Measurements from ENCODE around the gene NCOA5.

The NCOA5 gene

DNA sequence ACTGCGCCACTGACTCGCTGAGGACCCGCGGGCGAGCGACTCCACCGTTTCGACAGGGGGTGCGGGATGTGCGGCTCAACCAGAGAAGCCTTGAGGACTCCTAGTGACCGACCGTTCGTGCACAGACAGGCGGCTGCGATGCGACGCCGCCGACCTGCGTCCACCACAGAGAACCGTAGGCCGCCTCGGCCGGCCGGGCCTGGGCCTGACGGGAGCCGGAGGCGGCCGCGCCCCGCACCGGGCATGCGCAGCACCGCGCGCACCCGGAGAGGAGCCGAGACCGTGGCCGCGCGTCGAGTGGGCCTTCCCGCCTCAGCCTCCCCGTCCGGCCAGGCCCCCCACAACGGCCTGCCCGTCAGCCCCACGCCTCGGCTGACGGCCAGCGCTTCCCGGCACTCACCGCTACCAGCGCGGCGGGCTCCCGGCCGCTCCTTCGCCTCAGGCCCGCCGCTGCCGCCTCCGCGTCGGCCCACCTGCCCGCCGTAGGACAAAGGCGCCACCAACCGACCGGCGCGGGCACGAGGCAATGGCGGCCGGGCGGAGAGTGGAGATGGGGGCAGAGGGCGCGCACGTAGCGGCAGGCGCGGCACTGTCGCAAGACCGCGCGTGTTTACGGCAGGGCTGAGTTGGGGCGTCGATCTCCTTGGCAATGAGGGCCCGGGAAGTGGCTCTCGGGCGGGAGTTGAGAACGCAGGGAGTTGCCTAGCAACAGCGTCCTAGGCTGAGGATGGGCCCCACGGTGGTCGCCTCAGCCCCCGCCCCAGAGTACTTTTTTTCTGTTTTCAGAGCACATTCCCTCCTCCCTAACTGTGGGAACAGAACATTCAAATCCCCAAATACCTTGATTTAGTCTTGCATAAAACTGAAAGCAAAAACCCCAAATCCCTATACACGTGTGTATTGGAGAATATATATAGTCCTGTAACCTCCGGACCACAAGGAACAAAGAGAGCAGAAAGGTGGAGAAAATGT lies at the start of gene NCOA5:
Gene NCOA5 (minus strand): TSS at position 546 of the 972 bp plus-strand sequence. CDS start 10,538 bp downstream, outside the sequence.
- peak; percentile 95 for DNase-seq

DNA sequence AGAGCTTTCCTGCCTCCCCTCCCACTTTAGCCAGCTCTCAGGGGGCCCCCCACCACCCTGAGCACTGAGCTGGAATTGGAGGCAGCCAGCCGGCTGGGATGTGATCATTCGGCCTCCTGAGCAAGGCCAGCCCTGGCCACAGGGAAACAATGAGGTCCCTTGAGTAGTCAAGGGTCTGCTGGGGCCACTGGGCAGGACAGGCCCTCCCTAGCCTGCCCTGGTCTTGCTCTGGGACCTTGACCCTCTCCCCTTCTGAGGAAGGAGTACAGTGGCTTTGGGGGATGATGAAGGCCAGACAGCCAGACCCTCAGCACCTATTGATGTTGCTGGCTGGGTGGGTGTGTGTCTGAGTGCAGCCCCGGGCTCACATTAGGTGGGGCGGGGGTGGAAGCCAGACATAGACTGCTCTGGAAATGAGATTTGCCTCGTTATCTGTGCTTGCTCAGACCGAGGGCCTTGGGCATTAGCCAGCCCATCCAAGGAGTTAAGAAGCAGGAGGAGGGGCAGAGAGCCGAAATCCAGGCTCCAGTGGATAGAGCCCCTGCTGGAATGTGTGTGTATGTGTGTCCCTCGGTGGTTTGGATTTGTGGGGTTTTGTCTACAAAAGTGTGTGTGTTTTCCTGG lies 49.6 kb upstream of the NCOA5 start:
- no peak for DNase-seq

DNA sequence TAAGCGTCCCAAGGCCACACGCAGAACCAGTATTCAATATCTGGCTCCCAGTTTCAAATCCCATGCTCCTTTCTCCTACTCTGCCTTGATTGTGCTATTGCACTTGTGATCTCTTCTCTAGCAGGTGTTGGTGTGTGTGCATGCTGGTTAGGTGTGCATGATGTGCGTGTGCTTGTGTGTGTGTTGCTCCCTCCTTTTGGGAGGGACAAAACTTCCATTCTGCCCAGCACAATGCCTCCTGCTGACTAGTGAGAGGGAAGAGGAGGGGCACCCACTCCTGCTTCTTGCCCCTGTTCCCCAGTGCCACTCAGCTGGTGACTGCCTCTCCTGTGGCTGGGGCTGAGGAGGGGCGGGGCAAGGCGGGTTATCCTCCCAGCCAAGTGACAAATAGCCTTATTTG lies 48.1 kb upstream of the NCOA5 start:
- no peak for DNase-seq

DNA sequence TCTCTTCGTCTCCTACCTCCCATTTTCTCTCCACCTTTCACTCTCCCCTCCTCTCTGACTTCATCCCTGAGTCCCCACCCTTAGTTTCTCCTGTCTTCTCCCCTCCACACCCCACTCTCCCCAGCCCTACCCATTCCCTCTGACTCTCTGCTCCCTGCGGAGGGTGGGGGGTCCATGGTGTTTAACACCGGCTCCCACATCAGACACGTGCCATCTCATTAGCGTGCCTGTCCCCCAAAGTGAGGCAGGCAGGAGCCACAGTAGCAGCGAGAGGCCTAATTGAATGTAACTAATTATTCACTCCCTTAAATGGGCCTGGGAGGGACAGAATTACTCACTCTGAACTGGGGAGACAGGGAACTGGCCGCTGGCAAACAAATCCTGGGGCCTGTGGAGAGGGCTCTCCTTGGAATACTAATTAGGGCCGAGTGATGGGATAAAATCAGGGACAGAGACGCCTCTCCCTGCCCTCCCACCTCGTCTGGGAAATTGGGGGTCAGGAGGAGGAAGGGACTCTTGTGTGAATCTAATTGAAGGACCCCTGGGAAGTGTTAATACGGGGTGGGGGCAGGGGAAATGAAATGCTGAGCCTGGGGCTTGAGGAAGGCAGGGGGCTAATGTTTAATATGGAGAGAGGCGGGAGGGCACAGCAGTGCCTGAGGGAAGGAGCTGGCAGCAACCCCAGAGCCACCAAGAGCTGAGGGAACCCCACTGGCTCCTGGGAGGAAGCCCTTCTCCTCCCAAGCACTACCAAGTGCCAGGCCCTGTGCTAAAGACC lies 46.3 kb upstream of the NCOA5 start:
- no peak for DNase-seq

DNA sequence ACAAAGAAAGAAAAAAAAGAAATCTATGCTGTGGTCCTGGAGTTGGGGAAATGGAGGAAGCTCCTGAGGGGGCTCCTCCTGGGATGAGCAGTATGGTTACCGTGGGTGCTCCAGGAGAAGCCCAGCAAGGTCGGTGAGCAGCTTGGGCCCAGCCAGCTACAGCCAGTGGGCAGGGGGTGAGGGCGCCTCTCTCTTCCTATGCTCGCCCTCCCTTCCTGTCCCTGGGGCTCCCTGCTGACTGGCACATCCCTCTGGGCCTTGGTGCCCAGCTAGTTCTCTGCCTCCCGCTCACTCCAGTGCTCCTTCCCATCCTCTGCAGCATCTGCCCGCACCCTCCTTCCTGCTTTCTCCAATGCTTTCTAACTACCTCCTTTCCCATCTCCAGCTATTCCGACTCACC lies 45.0 kb upstream of the NCOA5 start:
- DNase-seq: no peak

DNA sequence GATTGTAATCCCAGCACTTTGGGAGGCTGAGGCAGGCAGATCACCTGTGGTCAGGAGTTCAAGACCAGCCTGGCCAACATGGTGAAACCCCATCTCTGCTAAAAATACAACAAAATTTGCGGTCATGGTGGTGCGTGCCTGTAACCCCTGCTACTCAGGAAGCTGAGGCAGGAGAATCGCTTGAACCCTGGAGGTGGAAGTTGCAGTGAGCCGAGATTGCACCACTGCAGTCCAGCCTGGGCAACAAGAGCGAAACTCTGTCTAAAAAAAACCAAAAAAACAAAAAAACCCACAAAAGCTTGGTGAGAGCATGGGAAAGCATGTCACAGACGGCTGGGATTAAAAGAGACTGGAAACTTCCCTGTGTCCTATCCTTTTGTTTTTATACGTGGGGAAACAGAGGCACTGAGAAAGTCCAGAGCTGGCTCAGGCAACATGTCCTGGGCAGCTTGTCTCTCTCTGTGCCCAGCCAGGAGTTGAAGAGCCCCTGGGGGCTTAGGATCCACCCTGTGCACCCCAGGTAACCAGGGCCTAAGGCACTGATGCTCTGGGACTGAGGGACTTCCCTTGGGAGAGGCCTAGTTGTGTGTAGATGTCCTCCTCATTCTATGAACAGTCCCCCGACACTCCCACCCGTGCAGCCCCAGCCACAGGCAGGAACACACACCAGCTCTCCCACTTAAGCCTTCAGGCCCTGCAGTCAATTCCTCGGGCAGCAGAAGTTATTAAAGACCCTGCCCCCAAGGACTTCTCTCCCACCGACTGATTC lies 44.3 kb upstream of the NCOA5 start:
- no peak for DNase-seq

DNA sequence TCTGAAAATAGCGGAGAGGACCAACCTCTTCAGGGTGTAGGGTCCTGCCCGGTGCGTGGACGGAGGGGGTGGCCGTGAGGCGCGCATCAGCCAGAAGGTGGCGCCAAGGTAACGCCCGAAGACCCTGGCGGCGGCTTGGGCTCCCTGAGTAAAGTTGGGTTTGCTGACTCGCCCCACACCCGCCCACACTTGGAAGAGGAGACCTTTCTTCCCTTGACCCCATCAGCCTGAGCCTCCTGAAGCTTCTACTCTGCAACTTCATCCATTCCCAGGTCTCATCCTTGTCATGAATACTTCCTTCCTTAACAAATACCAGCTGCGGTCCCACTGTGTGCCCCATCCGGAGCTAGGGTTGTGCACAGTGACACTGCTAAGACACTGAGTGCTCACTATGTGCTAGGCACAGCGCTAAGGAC lies 43.0 kb upstream of the NCOA5 start:
- DNase-seq: peak; percentile 64

DNA sequence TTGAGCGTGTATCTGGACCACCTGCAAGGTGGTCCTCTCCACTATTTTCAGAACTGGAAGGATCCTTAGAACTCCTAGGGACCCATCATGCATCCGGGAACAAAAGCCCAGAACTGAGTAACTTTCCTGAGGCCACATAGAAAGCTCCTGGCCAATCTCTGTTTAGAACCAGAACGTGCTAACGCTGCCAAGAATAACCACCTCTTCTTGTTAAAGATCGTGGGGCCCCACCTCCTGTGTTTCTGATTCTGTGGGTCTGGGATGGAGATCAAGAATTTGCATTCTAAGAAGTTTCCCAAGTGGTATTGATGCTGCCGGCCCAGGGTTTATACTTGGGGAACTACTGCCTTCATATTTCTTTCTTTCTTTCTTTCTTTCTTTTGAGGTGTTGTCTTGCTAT lies 41.6 kb upstream of the NCOA5 start:
- no peak for DNase-seq

DNA sequence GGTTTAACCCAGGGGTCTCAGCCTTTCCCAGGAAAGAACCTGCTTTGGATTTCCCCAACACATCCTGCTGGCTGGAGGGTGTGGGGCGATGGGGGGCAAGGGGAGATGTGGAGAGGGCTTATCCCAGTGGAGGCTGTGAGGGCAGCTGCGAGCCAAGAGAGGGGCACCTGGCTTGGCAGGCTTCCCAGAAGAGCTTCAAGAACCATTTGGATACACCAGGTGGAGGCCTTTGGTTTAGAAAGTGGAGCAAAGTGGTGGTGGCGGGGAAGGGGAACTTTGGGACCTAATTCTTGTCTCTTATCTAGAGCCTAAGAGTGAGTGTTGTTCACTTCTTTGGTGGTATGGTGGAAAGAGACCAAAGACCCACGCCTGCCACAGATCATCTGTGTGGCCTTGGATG lies 40.8 kb upstream of the NCOA5 start:
- no peak for DNase-seq

DNA sequence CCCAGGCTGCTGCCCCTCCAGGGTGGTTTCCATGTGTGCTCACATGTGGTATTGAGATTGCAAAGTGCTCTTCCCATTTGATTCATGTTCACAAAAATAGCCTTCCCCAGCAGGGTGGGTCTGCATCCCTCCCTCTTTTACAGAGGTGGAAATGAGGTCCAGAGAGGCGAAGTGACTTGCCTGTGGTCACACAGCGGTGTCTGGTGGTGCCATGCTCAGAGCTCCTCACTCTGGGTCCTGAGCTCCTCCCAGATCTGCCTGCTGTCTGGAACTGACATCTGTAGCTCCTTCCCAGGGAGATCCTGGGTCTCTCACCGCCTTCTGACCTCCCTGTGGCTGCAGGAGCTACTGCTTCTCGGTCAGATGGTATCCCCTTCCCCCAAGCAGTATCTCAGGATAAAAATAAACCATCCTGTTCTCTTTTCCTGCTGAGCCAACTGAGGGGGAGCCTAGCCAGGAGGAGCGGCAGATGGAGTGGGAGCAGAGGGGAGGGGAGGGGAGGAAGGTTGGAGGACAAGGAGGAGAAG lies 40.3 kb upstream of the NCOA5 start:
- DNase-seq: no peak

DNA sequence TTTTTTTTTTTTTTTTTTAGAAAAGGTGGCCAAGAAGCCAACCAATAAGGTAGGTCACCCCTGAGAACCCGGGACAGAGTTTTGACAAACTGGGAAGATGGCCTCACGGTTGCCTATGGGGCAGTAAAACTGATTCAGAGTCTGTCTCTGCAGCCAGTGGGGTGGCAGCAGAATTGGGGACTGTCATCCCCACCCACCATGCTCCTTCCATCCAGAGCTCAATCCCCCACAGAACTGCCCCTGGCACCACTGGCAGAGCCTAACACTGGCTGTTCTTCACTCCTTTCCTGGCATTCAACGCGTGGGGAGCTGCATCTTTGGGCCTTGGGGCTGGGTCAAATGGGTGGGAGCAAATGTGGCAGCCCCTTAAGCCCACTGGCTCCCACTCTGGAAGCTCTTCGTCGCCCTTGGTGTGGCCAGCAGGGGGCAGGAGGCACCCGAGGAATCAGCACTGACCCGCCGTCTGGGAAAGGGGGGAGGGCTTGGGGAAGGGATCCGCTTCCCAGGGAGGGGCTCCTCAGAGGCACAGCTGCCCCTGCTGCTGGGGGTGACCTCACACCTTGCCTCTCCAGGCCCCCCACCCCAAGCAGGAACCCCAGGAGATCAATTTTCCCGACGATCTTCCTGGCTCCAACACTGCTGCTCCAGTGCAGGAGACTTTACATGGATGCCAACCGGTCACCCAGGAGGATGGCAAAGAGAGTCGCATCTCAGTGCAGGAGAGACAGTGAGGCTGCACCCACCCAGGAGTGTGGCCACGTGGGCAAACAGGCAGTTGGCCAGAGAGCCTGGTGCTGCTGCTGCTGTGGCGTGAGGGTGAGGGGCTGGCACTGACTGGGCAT lies 38.8 kb upstream of the NCOA5 start:
- no peak for DNase-seq

DNA sequence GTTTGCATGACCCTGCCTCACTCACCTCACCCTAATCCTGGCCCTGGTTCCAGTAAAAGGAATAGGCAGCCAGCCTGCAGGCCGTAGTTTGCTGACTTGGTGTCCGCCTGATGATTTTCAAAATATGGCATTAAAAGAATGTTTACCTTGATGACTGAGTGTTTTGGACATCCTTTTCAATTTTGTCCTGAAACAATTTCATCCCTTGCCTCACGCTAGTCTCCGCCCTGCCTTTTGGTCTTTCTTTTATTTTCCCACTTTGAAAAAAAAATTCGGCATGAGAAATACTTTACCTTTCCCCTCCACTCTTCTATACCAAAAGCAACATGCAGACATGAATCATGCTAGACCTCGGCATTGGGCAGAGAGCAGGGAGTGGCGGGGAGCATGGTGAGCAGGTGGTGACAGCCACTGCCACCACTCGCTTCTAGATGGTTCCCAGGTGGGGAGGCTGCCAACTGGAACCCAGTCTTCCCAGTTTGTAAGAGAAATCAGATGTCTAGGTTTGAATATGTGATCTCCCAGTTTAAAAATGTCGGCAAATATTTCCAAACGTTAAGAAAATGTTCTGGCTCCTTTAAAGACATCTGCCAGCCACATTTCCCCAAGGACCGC lies 37.7 kb upstream of the NCOA5 start:
- DNase-seq: no peak

DNA sequence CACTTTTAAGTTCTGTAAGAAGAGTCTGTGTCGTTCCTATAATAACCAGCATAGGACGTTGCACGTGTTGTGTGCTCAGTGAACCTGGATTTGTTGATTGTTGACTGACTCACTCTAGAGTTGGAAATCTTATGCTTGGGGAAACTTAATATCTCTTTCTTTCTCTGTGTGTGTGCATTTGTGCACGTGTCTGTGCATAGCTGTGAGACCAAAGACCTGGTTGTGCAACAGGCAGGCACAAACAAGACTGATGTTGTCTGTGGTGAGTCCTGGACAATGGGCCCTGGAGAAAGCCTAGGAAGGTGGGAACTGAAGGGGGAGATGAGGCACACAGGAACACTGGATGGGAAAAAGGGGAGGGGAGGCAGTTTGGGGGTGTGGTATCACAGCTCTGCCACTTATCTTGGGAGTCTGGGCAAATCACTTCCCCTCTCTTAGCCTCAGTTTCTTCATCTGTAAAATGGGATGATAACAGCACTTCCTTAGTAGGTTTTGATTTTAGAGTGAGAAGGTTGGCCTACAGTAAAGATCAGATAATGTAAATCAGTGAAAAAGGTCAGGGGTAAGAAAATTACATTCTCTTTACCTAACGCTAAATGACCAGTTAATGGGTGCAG lies 36.8 kb upstream of the NCOA5 start:
- no peak for DNase-seq

DNA sequence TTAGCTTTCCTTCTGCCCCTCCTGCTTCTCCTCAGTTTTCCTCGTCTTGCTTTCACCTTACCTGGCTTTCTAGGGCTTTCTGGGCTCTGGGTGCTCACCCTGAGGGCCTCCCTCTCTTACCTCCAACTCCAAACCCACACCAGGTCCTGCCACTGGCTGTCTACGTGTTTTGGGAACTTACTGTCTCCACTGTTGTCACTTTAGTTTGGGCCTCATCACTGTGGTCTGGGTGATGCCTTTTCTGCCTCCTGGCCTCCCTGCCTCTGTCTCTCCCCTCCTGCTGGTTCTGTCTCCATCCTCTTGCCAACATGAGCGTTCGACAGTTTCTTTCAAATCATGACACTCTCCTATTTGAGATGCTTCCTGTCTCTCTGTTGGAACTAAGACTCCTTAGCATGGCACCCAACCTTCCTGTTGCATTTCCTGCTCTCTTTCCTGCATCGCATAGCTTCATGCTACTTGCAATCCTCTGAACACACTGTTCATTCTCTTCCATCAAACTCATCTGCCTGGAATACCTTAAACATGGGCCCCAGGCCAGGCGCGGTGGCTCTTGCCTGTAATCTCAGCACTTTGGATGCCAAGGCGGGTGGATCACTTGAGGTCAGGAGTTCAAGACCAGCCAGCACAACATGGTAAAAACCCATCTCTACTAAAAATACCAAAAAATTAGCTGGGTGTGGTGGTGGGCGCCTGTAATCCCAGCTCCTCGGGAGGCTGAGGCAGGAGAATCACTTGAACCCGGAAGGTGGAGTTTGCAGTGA lies 33.9 kb upstream of the NCOA5 start:
- DNase-seq: no peak

DNA sequence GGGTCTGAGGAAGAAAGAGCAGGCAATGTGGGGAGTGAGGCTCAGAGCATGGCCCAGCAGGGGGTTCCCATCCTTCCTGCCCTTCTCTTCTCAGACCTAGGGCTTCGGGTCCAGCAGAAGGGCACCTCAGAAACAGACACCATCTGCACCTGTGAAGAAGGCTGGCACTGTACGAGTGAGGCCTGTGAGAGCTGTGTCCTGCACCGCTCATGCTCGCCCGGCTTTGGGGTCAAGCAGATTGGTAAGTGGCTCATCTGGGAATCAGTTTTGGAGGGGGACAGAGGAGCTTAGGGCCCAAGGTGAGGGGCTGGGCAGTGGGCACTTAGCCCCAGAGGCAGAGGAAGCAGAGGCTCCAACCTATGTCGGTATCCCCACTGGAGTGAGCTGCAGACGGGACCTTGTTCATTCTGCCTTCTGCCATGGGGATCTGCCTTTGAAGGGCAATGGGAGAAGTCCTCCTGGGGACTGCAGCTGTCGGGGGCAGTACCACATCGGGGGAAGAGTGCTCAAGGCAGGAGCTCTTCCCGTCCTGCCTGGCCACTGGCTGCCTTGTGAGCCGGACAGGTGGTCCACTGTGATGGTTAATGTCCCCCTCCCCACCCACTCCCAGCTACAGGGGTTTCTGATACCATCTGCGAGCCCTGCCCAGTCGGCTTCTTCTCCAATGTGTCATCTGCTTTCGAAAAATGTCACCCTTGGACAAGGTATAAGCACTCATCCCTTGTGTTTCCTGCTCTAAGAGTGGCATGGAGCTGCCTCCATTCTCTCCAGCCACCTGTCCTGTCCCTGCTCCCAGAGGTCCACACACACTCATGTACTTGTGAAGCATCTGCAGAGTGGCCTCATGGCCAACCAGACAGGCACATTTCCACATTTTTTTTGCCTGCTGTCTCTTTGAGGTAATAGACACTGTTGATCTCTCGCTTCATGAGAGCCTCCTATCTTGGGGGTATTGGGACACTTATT lies 33.0 kb upstream of the NCOA5 start:
- no peak for DNase-seq

DNA sequence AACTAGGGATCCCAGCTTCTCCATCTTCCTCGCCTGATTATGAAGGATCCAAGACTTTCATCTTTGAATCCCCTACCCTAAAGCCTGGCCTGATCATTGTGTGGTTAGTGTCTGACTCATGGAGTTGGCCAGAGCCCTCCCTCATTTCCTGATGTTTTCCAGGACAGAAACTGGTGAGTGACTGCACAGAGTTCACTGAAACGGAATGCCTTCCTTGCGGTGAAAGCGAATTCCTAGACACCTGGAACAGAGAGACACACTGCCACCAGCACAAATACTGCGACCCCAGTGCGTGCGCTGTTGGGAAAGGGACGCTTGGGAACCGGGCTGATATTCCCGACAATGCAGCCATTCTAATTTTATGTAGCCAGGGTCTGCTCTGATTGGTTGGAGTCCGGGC lies 32.3 kb upstream of the NCOA5 start:
- DNase-seq: no peak

DNA sequence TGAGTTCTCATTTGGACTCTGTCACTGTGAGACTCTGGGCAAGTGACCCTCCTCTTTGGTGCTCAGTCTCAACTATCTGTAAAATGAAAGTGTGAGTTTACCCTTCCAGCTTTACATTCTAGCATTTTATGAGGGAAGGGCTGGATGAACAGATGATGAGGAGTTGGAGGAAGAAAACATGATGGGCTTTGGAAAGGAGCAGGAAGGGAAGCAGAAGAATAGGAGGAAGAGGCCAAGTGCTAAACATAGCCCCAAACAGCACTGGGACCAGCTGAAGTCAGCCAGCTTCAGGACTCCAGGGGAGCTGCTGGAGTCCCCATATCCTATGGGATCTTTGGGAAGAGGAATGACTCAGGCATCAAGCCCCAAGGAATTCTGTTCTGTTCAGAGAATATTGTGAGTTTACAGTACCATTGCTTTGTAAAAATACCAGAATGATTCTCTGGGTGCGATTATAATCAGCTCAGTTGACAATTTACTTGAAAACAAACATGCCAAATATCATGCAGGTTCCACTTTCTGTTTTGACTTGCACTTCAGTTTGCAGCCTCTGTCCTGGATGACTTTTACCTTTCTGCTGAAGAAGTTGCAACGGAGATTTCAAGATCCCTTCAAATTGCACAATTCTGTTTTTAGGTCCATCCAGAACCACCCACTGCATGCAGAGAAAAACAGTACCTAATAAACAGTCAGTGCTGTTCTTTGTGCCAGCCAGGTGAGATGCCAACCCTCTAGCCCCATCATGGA lies 31.6 kb upstream of the NCOA5 start:
- DNase-seq: no peak

DNA sequence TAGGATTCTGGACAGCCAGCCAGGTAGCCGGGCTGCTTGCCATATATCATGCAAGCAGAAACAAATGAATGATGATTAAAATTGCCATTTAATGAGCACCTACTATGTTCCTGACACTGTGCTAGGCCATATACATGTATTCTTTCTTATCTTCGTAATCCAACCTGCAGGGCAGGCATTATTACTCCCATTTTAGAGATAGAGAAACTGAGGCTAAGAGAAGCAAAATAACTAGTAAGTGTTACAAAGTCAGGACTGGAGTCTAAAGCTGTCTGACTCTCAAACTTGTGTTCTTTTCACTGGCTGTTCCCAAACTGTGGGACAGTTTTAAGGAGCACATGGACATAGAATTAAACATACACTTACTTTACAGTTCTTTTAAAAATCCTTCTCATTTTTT lies 30.4 kb upstream of the NCOA5 start:
- DNase-seq: no peak
